Measurements from ENCODE around the gene NMRK1. TPM values are rescaled to one million over a fixed set of nuclear protein-coding genes. Genes with fewer than 3 reads are reported as not detected.
A peak's percentile ranks its signal among the peaks of the same experiment; 100 is the strongest.

The NMRK1 gene
- total and polyA plus RNA-seq, 2 of the 13 experiments (the other 11 are each of a cell fraction or from before 2014, with no cell fraction given), result 9.1 to 12.9 TPM

DNA sequence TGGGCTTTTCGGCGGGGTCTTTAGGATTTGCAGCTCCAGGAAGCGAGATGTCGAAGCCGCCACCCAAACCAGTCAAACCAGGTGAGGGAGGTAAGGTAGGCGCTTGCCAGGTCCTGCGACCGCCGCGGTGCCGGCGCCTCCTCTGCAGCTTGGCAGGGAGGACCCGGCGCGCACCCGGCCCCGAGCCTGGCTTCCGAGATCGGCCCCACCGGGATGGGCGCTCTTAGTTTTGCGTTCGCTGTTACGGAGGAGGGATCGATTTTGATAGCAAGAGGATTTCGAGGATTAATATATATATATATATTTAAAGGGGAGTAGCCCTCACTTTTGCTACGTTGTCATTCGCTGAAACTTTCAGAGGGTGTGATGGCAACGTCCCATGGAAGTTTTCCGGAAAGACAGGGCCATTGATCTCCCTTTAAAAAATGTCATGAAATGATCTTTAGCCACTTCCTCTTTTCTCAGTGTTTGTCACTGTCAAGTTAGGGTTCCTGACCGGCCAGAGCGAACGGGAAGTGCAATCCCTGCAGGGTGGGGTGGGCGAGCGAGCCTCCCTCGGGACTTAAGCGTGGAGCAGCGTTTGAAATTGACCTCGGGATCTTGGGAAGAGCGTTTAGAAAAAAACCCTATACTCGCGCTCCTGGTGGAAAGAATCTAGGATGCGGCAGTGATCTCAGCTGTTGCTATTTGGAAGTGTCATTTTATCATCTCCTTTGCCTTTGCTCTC is 854 bp upstream of the NMRK1 start (continued):
- TF ChIP-seq ZFP91 (CRISPR knock-in tag; IDR thresholded peaks at IDR 0.05; ENCODE audit: borderline replicate concordance) (no peak; the same call in 1 of the 2 replicates), ZFYVE20 (CRISPR knock-in tag; IDR thresholded peaks at IDR 0.05; ENCODE audit: borderline replicate concordance, low read depth) (no peak), KDM2A (CRISPR knock-in tag; IDR thresholded peaks at IDR 0.05; ENCODE audit: borderline replicate concordance, low read depth) (peak; percentile 36; the same call in 1 of the 2 replicates), RNF2 (conservative IDR thresholded peaks at IDR 0.05; ENCODE audit: low read depth) (no peak), NAIF1 (CRISPR knock-in tag; IDR thresholded peaks at IDR 0.05; ENCODE audit: borderline replicate concordance) (no peak), PAXIP1 (CRISPR knock-in tag; conservative IDR thresholded peaks at IDR 0.05) (0 out of 2 replicates have a peak, but pooled peaks have one; percentile 10), ZBTB44 (CRISPR knock-in tag; IDR thresholded peaks at IDR 0.05) (no peak), ZNF33B (CRISPR knock-in tag; IDR thresholded peaks at IDR 0.05) (no peak), RFXANK (CRISPR knock-in tag; IDR thresholded peaks at IDR 0.05) (peak; percentile 36; the same call in 1 of the 2 replicates), ZNF816 (CRISPR knock-in tag; IDR thresholded peaks at IDR 0.05; ENCODE audit: borderline replicate concordance) (no peak), ZNF354B (CRISPR knock-in tag; IDR thresholded peaks at IDR 0.05) (no peak), GTF3A (CRISPR knock-in tag; conservative IDR thresholded peaks at IDR 0.05) (no peak), ETV5 (CRISPR knock-in tag; IDR thresholded peaks at IDR 0.05; ENCODE audit: borderline replicate concordance) (peak; percentile 4; the same call in 1 of the 2 replicates), SRSF1 (optimal IDR thresholded peaks at IDR 0.05; ENCODE audit: low read depth, low read length) (peak; percentile 17), HNRNPK (IDR thresholded peaks at IDR 0.05; ENCODE audit: low read depth, low read length, poor library complexity, severe bottlenecking) (peak; percentile 1), FOXO4 (CRISPR knock-in tag; conservative IDR thresholded peaks at IDR 0.05) (no peak), TFAP4 (IDR thresholded peaks at IDR 0.05; ENCODE audit: borderline replicate concordance, low read depth) (peak; percentile 64; the same call in 1 of the 2 replicates), ATF7-NPFF (CRISPR knock-in tag; IDR thresholded peaks at IDR 0.05; ENCODE audit: low read depth) (no peak)

All from HepG2 (cell line).